Muscle of leg (tissue), 11 donors: ENCODE results near the gene PNKD. TPM values are rescaled to one million over a fixed set of nuclear protein-coding genes. Genes with fewer than 3 reads are reported as not detected.
A peak's percentile ranks its signal among the peaks of the same experiment; 100 is the strongest.

Experiments used
- DNase-seq: peaks from one replicate; pipeline ENCODE4 v3.0.0; 2013
- H3K27ac ChIP-seq: one replicate; pipeline ENCODE4 v1.5.1; 2013; ENCODE audit warnings: mild to moderate bottlenecking, low read length, control low read depth
- H3K27me3 ChIP-seq: one replicate; pipeline ENCODE4 v1.6.1; 2013; ENCODE audit warnings: low read length; ENCODE audit not compliant: control insufficient read depth, insufficient read depth
- H3K36me3 ChIP-seq: one replicate; pipeline ENCODE4 v1.6.1; 2013; ENCODE audit warnings: low read length; ENCODE audit not compliant: control insufficient read depth, insufficient read depth
- H3K4me1 ChIP-seq: one replicate; pipeline ENCODE4 v1.6.1; 2013; ENCODE audit warnings: low read length; ENCODE audit not compliant: control insufficient read depth, insufficient read depth
- H3K4me3 ChIP-seq: one replicate; pipeline ENCODE4 v1.5.1; 2013; ENCODE audit warnings: low read length, control low read depth
- H3K9me3 ChIP-seq: replicated peaks from 2 replicates; pipeline ENCODE4 v1.6.1; 2013; ENCODE audit warnings: low read depth, low read length; ENCODE audit not compliant: control insufficient read depth
- WGBS: methylation state at CpG from one replicate; pipeline ENCODE4 v1.1.5; 2013; ENCODE audit warnings: missing lambda C conversion rate; ENCODE audit not compliant: insufficient coverage; 5-methylcytosine and 5-hydroxymethylcytosine counted together
- polyA plus RNA-seq, 8 donors: library from polyadenylated mRNA; unstranded; fragments of 120-200 nt; gene quantifications; one replicate each; pipeline versions ENCODE4 v1.2.1 to v1.2.3, GENCODE V29; 2013; ENCODE audit warnings: inconsistent platforms in 1 of 8, low replicate concordance in 1 of 8; ENCODE audit not compliant: insufficient read length in 8 of 8, insufficient read depth in 1 of 8
- total RNA-seq: library from RNA; stranded (reverse); fragments of 120-200 nt; gene quantifications from one replicate; pipeline ENCODE4 v1.2.4, GENCODE V29; 2013

The PNKD gene
- total and polyA plus RNA-seq, 9 donors, result 46.4 to 61.8 (median 50.7) TPM

- H3K36me3 ChIP-seq, result no peaks in the 10 kb centered on the region
- no CpG with 5 or more reads among the region's 2 CpGs for WGBS
- H3K4me3 ChIP-seq, result no peak overlapping the region
- H3K27me3 ChIP-seq, result no peaks in the 10 kb centered on the region
- H3K4me1 ChIP-seq, result peaks cover 38% of the 10 kb centered on the region
- H3K27ac ChIP-seq, result no peak overlapping the region
- DNase-seq, result no peak
- no peaks in the 10 kb centered on the region for H3K9me3 ChIP-seq
Measured at GRCh38 chr2:218328294-218328693, 58.0 kb downstream of the PNKD start.

DNA sequence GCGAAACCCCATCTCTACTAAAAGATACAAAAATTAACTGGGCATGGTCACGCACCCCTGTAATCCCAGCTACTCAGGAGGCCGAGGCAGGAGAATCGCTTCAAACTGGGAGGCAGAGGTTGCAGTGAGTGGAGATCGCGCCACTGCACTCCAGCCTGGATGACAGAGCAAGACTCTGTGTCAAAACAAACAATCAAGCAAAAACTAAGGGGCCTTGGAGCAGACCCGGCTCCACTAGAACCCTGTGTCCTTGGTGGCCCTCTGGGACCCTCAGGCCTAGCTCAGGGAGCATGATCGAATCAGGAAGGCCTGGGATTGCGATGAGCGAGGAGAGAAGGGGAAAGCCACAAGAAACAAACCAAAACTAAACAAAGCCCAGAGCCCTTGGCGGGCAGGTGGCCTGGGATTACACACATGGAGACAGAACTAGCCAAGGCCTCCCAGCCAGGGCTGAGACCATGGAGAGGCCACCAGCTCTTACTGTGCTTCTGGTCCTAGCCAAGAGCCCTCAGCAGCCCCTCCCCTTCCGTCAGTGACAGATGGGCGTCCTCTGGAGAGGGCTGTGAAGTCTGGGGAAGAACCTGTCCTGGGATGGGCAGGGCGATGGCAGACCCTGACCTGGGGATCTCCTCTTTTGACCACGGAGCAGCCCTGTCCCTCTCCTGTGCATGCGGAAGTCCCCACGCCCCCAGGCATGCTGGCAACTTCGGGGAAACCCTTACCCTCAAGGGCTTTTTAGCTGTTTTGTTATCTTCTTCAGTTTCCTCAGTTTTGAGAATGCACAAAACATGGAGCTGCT is 58.9 kb downstream of the PNKD start:
- no peak for DNase-seq
- Histone ChIP-seq H3K27ac (no peak overlapping the region), H3K4me3 (no peak overlapping the region), H3K27me3 (no peaks in the 10 kb centered on the region), H3K4me1 (peaks cover 31% of the 10 kb centered on the region), H3K36me3 (no peaks in the 10 kb centered on the region), H3K9me3 (no peaks in the 10 kb centered on the region)
- WGBS, result 80% methylated on average over 13 of the region's 18 CpGs

DNA sequence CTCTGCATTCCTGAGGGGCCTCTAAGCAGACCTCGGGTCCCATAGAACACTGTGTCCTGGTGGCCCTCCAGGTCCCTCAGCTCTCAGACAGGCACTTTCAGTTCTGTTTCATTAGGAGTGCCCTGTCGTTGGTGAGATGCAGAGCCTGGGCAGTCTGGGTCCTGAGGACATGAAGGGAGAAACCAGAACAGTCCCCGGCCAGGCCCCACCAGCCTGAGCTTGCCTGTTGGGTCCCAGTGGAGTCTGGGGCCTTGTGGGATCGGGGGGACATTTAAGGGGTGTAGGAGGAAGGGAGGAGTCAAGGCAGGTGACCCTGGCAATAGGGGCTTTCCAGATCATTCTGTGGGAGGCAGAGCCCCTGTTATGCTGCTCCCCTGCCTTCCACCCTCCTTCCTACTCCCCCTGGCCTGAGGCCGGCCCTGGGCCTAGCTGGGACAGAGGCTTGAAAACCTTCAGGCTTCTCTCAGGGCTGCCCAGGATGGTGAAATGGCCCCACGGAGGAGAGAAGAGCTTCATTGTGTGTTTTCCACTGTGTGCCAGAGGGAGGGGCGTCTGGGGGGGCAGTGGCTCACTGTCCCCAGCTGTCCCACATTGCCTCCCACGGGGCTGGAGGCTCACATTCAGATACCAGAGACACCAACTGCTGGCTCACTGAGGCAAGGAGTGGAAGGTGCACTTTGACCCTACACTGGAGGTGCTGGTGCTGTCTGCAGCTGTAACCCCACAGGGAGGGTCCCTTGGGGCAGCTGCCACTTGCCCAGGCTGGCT is 59.7 kb downstream of the PNKD start:
- H3K27ac ChIP-seq, result peak overlapping the region; percentile 1

GRCh38 chr2:218331745-218332144 is 61.4 kb downstream of the PNKD start:
- Histone ChIP-seq H3K36me3 (no peaks in the 10 kb centered on the region), H3K27me3 (no peaks in the 10 kb centered on the region), H3K4me3 (no peak overlapping the region), H3K9me3 (no peaks in the 10 kb centered on the region), H3K4me1 (peaks cover 17% of the 10 kb centered on the region), H3K27ac (no peak overlapping the region)
- peak; percentile 22 for DNase-seq
- 53% methylated on average over 5 of the region's 8 CpGs for WGBS

More for the DNA sequence above, 59.7 kb downstream of the PNKD start:
- WGBS, result 53% methylated on average over 6 of the region's 8 CpGs
- DNase-seq, result no peak
- Histone ChIP-seq H3K4me1 (peaks cover 28% of the 10 kb centered on the region), H3K36me3 (no peaks in the 10 kb centered on the region), H3K4me3 (no peak overlapping the region), H3K27me3 (no peaks in the 10 kb centered on the region), H3K9me3 (no peaks in the 10 kb centered on the region)

DNA sequence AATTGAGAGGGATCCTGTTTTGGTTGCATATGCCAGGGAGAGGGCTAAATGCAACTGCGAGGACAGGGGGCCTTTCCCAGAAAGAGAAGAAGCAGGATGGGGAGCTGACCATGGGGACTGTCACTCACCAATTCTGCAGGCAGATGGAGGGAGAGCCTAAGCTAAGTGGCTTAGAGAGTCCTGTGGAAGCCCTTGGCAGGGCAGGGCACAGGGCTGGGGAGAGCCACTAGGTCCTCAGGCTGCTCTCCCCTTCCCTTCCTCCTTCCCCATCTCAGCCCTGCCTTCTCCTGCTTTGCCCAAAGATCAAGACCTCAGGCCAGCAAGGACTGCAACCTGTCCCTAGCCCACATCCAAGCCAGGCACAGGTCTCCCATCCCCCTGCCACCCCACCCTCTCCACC is 62.0 kb downstream of the PNKD start:
- Histone ChIP-seq H3K9me3 (no peaks in the 10 kb centered on the region), H3K27ac (peak overlapping the region; percentile 29), H3K4me3 (no peak overlapping the region), H3K4me1 (peaks cover 16% of the 10 kb centered on the region), H3K36me3 (no peaks in the 10 kb centered on the region), H3K27me3 (no peaks in the 10 kb centered on the region)
- 100% methylated on average over 1 of the region's 1 CpG for WGBS
- DNase-seq, result no peak

GRCh38 chr2:218332920-218333645 is 62.8 kb downstream of the PNKD start:
- no peaks in the 10 kb centered on the region for H3K36me3 ChIP-seq
- H3K27ac ChIP-seq, result peak overlapping the region; percentile 56
- 46% methylated on average over 14 of the region's 16 CpGs for WGBS
- no peak overlapping the region for H3K4me3 ChIP-seq
- peak; percentile 80 for DNase-seq
- peaks cover 16% of the 10 kb centered on the region for H3K4me1 ChIP-seq
- no peaks in the 10 kb centered on the region for H3K27me3 ChIP-seq
- no peaks in the 10 kb centered on the region for H3K9me3 ChIP-seq

GRCh38 chr2:218334531-218334930 is 64.2 kb downstream of the PNKD start:
- Histone ChIP-seq H3K36me3 (no peaks in the 10 kb centered on the region), H3K4me3 (no peak overlapping the region), H3K4me1 (peaks cover 14% of the 10 kb centered on the region), H3K9me3 (no peaks in the 10 kb centered on the region), H3K27me3 (no peaks in the 10 kb centered on the region), H3K27ac (no peak overlapping the region)
- DNase-seq, result no peak
- WGBS, result 100% methylated on average over 3 of the region's 3 CpGs

- no peak for DNase-seq
- WGBS, result 83% methylated on average over 7 of the region's 9 CpGs
- no peaks in the 10 kb centered on the region for H3K27me3 ChIP-seq
- no peaks in the 10 kb centered on the region for H3K36me3 ChIP-seq
- peaks cover 3% of the 10 kb centered on the region for H3K4me1 ChIP-seq
- no peak overlapping the region for H3K27ac ChIP-seq
- H3K4me3 ChIP-seq, result no peak overlapping the region
- no peaks in the 10 kb centered on the region for H3K9me3 ChIP-seq
Measured at GRCh38 chr2:218340656-218341055, 70.3 kb downstream of the PNKD start.

DNA sequence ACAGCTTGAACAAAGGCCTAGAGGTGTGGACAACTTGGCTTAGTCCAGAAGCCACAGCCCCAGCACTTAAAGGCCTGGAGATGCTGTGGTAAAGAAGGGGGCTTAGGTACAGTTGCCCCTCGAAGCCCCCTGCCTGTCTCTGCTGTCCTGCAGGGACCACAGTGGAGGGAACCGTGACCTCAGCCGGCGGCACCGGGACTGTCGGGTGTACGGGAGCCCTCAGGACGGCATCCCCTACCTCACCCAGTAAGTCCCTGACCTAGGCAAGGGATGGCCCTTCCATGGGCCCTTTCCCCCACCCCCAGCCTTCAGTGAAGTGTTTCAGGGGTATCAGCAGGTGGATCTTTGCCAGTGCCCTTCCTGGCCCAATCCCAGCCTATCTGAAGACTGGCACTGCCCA is 71.1 kb downstream of the PNKD start:
- H3K4me1 ChIP-seq, result peaks cover 3% of the 10 kb centered on the region
- H3K27me3 ChIP-seq, result no peaks in the 10 kb centered on the region
- H3K9me3 ChIP-seq, result no peaks in the 10 kb centered on the region
- no CpG with 5 or more reads among the region's 8 CpGs for WGBS
- H3K27ac ChIP-seq, result no peak overlapping the region
- DNase-seq, result no peak
- H3K36me3 ChIP-seq, result no peaks in the 10 kb centered on the region
- H3K4me3 ChIP-seq, result no peak overlapping the region

DNA sequence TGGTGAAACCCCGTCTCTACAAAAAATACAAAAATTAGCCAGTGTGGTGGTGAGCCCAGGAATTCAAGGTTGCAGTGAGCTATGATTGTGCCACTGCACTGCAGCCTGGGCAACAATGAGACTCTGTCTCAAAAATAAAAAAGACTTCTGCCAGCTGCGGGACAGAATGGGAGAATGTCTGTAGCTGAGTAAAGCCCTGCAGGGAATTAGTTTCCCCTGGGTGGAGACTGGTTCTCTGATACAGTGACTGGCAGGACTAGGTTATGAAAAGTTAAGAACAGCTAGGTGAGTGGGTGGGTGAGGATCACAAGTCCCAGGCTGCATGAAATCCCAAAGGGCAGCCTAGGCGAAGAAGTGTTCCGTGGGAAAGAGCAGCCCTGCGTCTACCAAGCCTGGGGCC is 72.5 kb downstream of the PNKD start:
- Histone ChIP-seq H3K4me3 (no peak overlapping the region), H3K36me3 (no peaks in the 10 kb centered on the region), H3K27me3 (no peaks in the 10 kb centered on the region), H3K4me1 (peaks cover 3% of the 10 kb centered on the region), H3K9me3 (no peaks in the 10 kb centered on the region), H3K27ac (no peak overlapping the region)
- no peak for DNase-seq
- WGBS, result 100% methylated on average over 1 of the region's 5 CpGs
